Psoas muscle (tissue), 8 donors: ENCODE data around the gene AKAP8L. TPM values are rescaled to one million over a fixed set of nuclear protein-coding genes. Genes with fewer than 3 reads are reported as not detected.

Experiments used
- ATAC-seq, 4 donors: fragments of 200-7000 bp; cut with Tn5 transposase; one replicate each; pipeline ENCODE4 v1.9.1; 2020; ENCODE audit warnings: moderate library complexity in 3 of 4, mild to moderate bottlenecking in 2 of 4
- DNase-seq, 2 donors: peaks; one replicate each; pipeline ENCODE4 v3.0.0-alpha.2; 2020
- H3K27ac ChIP-seq: fragments of 200-600 bp; one replicate; pipeline ENCODE4 v1.8.0; 2022
- H3K27me3 ChIP-seq, 3 donors: fragments of 200-600 bp in 1 of 3; one replicate each; pipeline versions ENCODE4 v1.6.1 to v1.8.0; 2013 to 2022; ENCODE audit warnings: low read length in 2 of 3, mild to moderate bottlenecking in 2 of 3, moderate library complexity in 1 of 3; ENCODE audit not compliant: insufficient read depth in 3 of 3
- H3K36me3 ChIP-seq, 2 donors: fragments of 200-600 bp in 1 of 2; one replicate each; pipeline versions ENCODE4 v1.6.1 to v1.8.0; 2013 to 2022; ENCODE audit warnings: low read depth in 1 of 2, mild to moderate bottlenecking in 1 of 2, moderate library complexity in 1 of 2; ENCODE audit not compliant: insufficient read depth in 1 of 2
- H3K4me1 ChIP-seq: fragments of 200-600 bp; one replicate; pipeline ENCODE4 v1.8.0; 2022
- H3K4me3 ChIP-seq: fragments of 200-600 bp; one replicate; pipeline ENCODE4 v1.8.0; 2022; ENCODE audit warnings: mild to moderate bottlenecking
- H3K9me3 ChIP-seq: fragments of 200-600 bp; one replicate; pipeline ENCODE4 v1.8.0; 2022
- WGBS, 3 donors: extraction: QIAGEN DNeasy Blood & Tissue Kit; methylation state at CpG; one replicate each; pipeline versions ENCODE4 v1.1.6 to v1.1.7; 2013; 5-methylcytosine and 5-hydroxymethylcytosine counted together
- intact Hi-C, 2 donors: fragments of 100-400 bp; cut with DNase I; formaldehyde crosslinking; loops; one replicate each; pipeline versions ENCODE4 v1.11.0 to v1.14.2; 2022
- polyA plus RNA-seq, 3 donors: library from polyadenylated mRNA; stranded (reverse); fragments of 200-250 nt; gene quantifications; one replicate each; pipeline ENCODE4 v1.2.3, GENCODE V29; 2013
- total RNA-seq, 4 donors: library from RNA; stranded (reverse); fragmentation: NEBNext Ultra II Directional in 2 of 4; extraction: Animal tissue kit (Norgen Biotek cat#: 25700) in 2 of 4; gene quantifications; one replicate each; pipeline versions ENCODE4 v1.2.1 to v1.2.4, GENCODE V29; 2021 to 2023
- TF ChIP-seq, protein P1 (sequence below): fragments of 200-600 bp; IDR thresholded peaks from one replicate; pipeline ENCODE4 v1.8.0; 2022; ENCODE audit warnings: antibody characterized with exemption
- donor health status: healthy with polysubstance abuse.
- donor health status: DM: no; HTN: no; CAD: no; lungs with moderate emphysema.
- donor health status: Bipolar disorder and iron deficiency.
- donor health status: healthy.
- donor health status: DM: yes; HTN: yes; CAD: no.
- donor health status: DM: no; HTN: no; CAD: no.
- donor health status: DM: no; HTN: no; CAD: no.
- donor health status: DM: yes; HTN: yes; CAD: no.

AKAP8L gene
- total and polyA plus RNA-seq, 7 donors: 34.6 to 72.9 (median 51.1) TPM

DNA sequence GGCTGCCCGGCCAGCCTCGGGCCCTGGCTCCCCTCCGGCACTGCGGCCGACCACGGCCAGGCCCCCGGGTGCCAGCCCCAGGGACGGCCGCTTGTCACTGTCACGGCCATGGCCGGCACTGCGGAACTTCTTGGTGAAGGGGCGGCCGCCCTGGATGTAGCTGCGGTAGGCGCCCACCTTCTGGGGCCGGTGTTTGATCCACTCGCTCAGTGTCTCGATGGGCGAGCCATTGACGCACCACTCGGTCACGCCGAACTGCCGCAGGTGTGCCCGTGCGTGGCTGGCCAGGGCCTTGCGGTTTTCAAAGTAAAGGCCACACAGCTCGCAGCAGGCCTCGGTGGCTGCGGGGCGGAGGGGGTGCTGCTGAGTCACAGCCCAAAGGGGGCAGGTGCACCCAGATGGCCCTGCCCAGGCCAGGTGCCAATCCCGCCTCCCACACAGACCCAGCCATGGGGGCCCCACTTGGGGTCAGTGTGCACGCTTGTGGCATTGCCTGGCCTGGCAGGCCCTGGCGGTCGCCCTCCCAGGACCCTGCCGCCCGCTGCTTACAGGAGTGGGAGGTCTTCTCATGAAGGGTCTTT, 6.0 kb upstream of the AKAP8L start:
- peak in 1 of 2 donors; percentile 42 for DNase-seq
- Histone ChIP-seq H3K4me3 (no peak overlapping the region), H3K4me1 (peaks cover 18% of the 10 kb centered on the region), H3K36me3 (peaks cover 9 to 72% of the 10 kb centered on the region in 2 donors), H3K9me3 (peaks cover 4% of the 10 kb centered on the region), H3K27ac (no peak overlapping the region), H3K27me3 (no peaks in the 10 kb centered on the region)
- intact Hi-C loops: no loop called here
- WGBS, 3 donors: 96 to 98% (median 96%) methylated on average over 34 to 38 of the region's 38 CpGs
- ATAC-seq: no peak
- TF ChIP-seq, protein P1, sequence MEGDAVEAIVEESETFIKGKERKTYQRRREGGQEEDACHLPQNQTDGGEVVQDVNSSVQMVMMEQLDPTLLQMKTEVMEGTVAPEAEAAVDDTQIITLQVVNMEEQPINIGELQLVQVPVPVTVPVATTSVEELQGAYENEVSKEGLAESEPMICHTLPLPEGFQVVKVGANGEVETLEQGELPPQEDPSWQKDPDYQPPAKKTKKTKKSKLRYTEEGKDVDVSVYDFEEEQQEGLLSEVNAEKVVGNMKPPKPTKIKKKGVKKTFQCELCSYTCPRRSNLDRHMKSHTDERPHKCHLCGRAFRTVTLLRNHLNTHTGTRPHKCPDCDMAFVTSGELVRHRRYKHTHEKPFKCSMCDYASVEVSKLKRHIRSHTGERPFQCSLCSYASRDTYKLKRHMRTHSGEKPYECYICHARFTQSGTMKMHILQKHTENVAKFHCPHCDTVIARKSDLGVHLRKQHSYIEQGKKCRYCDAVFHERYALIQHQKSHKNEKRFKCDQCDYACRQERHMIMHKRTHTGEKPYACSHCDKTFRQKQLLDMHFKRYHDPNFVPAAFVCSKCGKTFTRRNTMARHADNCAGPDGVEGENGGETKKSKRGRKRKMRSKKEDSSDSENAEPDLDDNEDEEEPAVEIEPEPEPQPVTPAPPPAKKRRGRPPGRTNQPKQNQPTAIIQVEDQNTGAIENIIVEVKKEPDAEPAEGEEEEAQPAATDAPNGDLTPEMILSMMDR: no peak

DNA sequence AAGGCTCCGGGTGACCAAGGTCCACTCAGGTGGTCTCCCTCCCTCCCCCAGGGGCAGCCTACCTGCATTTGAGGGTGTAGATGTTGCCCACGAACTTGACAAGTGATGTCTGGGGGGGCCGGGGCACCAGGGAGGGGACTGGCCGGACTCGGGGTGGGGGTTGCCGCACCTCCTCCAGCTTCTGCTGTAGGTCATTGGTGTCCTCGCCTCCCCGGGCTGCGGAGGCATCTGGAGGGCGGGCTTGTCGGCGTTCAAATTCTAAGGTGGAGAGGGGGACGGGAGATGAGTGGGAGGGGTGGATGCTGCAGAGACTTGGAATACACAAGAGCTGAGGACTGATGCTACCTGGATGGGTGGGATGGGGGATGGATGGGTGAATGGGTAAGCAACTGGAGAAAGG, 5.3 kb upstream of the AKAP8L start:
- Histone ChIP-seq H3K4me1 (peaks cover 24% of the 10 kb centered on the region), H3K9me3 (peaks cover 4% of the 10 kb centered on the region), H3K36me3 (peaks cover 9 to 66% of the 10 kb centered on the region in 2 donors), H3K27ac (no peak overlapping the region), H3K4me3 (no peak overlapping the region), H3K27me3 (no peaks in the 10 kb centered on the region)
- DNase-seq: peak in 1 of 2 donors; percentile 48
- intact Hi-C loops: no loop called here
- TF ChIP-seq, protein P1: no peak
- WGBS, 3 donors: 95 to 97% (median 96%) methylated on average over 13 of the region's 13 CpGs
- no peak for ATAC-seq

DNA sequence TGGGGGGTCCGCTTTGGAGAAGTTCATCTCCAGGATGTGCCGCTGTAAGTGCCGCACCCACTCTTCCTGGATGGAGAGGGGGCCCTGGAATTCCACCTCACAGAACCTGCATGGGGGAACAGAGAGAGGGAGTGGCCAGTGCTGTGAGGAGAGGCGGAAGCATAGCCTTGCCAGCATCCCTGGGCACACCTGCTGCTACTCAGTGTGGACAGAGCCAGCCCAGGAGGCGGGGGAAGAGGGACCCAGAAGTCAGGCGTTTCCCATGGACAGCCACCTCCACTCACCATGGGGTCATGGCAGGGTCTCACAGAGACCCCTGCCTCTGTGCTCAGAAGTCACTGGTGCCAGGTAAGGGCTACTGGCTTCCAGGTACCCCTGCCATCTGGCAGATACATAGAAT, 4.3 kb upstream of the AKAP8L start:
- peaks cover 4% of the 10 kb centered on the region for H3K9me3 ChIP-seq
- peaks cover 9 to 56% of the 10 kb centered on the region in 2 donors for H3K36me3 ChIP-seq
- TF ChIP-seq, protein P1: no peak
- DNase-seq (peak in 1 of 2 donors; percentile 26), ATAC-seq (no peak)
- H3K27me3 ChIP-seq: no peaks in the 10 kb centered on the region
- no peak overlapping the region for H3K27ac ChIP-seq
- no peak overlapping the region for H3K4me3 ChIP-seq
- intact Hi-C loops: no loop called here
- WGBS, 3 donors: 97 to 100% (median 99%) methylated on average over 6 of the region's 6 CpGs
- H3K4me1 ChIP-seq: peaks cover 24% of the 10 kb centered on the region

DNA sequence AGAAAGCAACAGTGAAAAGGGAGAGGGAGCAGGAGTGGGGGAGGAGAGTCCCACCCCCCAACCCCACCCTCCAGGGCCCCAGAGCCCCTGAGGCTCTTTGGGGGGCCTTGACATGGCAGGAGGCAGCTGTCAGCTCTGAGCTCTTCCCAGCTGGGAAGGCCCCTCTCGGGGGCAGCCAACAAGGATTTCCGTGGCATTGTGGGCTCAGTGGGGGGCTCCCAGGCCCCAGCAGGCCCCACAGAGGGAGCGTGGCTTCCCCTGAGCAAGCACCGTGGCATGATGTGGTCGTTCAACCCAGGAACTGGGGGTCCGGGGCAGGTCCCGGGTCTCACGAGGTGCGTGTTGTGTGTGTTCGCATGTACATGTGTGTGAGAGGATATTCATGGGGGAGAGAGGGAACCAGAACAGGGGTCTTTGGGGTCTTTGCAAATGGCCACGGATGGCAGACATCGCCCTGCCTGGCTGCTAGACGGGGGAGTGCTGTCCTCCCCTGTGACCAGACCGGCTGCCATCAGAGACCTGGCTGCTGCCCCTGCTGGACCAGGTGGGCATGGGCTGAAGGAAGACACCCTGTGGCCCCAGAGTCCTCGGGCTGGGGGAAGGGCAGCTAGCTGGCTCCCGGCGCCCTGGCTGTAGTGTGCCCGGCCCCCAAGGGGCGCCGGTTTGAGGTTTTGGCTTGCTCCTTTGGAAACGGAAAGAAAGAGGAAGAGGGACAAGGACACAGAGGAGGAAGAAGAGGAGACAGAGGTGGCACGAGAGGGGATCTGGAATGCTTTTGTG, 3.7 kb upstream of the AKAP8L start:
- ATAC-seq (no peak), DNase-seq (peak in 1 of 2 donors; percentile 49)
- Histone ChIP-seq H3K4me1 (peaks cover 24% of the 10 kb centered on the region), H3K4me3 (no peak overlapping the region), H3K9me3 (peaks cover 4% of the 10 kb centered on the region), H3K36me3 (peaks cover 9 to 49% of the 10 kb centered on the region in 2 donors), H3K27me3 (no peaks in the 10 kb centered on the region), H3K27ac (peak overlapping the region; percentile 75)
- WGBS, 3 donors: 79 to 80% (median 80%) methylated on average over 22 of the region's 22 CpGs
- intact Hi-C loops: no loop called here
- TF ChIP-seq, protein P1: no peak
